Measurements from ENCODE around the gene FAF2.

Gene FAF2

GRCh38 chr5:176444742-176445141 lies 3.4 kb upstream of the FAF2 start:
- no peaks in the 10 kb centered on the region for H3K27me3 ChIP-seq (ENCODE audit: insufficient read depth, poor library complexity, severe bottlenecking)
- TF ChIP-seq CTCF (IDR thresholded peaks at IDR 0.05; ENCODE audit: poor library complexity, severe bottlenecking) = no peak
- no peak overlapping the region for H3K4me3 ChIP-seq (ENCODE audit: severe bottlenecking)
- no peak overlapping the region for H3K27ac ChIP-seq (ENCODE audit: poor library complexity, severe bottlenecking)
- H3K4me1 ChIP-seq (ENCODE audit: insufficient read depth, poor library complexity, severe bottlenecking) = peaks cover 13% of the 10 kb centered on the region
- DNase-seq (ENCODE audit: low spot score) (no peak), ATAC-seq (ENCODE audit: low read depth) (no peak)
- H3K36me3 ChIP-seq (ENCODE audit: low read depth) = peaks cover 3% of the 10 kb centered on the region
- no peaks in the 10 kb centered on the region for H3K9me3 ChIP-seq (ENCODE audit: severe bottlenecking)

GRCh38 chr5:176446028-176446665 lies 2.0 kb upstream of the FAF2 start:
- no peaks in the 10 kb centered on the region for H3K27me3 ChIP-seq (ENCODE audit: insufficient read depth, poor library complexity, severe bottlenecking)
- DNase-seq (ENCODE audit: low spot score) = no peak

DNA sequence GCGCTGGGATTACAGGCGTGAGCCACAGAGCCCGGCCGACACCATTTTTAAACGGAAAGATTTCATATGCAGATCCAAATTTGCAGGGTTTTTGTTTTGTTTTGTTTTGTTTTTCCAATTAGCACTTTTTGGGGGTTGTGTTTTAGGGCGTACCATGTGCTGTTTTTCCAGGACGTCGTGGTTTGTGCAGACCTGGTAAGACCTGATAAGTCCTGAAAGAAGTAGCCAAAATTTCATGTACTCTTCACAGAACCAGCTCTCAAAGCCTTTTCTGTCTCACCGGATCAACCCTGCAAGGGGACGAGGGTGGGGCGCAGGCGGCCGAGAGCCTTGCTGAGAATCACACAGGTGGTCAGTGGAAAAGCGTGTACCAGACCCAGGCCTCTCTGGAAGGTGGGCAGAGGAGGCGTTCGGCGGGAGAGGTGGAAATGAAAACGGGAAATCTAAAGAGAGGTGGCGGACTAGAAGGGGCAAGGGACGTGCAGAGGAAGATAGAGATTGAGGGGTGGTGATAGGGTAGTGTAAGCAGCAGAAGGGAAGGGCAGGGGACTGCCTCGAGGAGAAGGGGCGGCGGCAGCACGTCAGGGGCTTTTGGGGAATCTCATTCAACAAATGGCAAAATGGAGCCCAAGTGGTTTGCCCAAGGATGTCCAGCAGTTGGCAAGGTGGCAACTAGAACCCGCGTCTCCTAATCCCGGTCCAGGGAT lies 1.1 kb upstream of the FAF2 start:
- DNase-seq (ENCODE audit: low spot score) (no peak), ATAC-seq (ENCODE audit: low read depth) (peak; percentile 5)
- no peaks in the 10 kb centered on the region for H3K27me3 ChIP-seq (ENCODE audit: insufficient read depth, poor library complexity, severe bottlenecking)
- TF ChIP-seq CTCF (IDR thresholded peaks at IDR 0.05; ENCODE audit: poor library complexity, severe bottlenecking) = no peak
- peak overlapping the region; percentile 85 for H3K27ac ChIP-seq (ENCODE audit: poor library complexity, severe bottlenecking)
- peaks cover 19% of the 10 kb centered on the region for H3K36me3 ChIP-seq (ENCODE audit: low read depth)
- H3K9me3 ChIP-seq (ENCODE audit: severe bottlenecking) = no peaks in the 10 kb centered on the region
- H3K4me3 ChIP-seq (ENCODE audit: severe bottlenecking) = peak overlapping the region; percentile 65
- H3K4me1 ChIP-seq (ENCODE audit: insufficient read depth, poor library complexity, severe bottlenecking) = peaks cover 17% of the 10 kb centered on the region

More at GRCh38 chr5:176446028-176446665, 2.0 kb upstream of the FAF2 start:
- Histone ChIP-seq H3K27ac (ENCODE audit: poor library complexity, severe bottlenecking) (no peak overlapping the region), H3K4me3 (ENCODE audit: severe bottlenecking) (no peak overlapping the region), H3K4me1 (ENCODE audit: insufficient read depth, poor library complexity, severe bottlenecking) (peaks cover 17% of the 10 kb centered on the region), H3K9me3 (ENCODE audit: severe bottlenecking) (no peaks in the 10 kb centered on the region), H3K36me3 (ENCODE audit: low read depth) (peaks cover 14% of the 10 kb centered on the region)
- no peak for TF ChIP-seq CTCF (IDR thresholded peaks at IDR 0.05; ENCODE audit: poor library complexity, severe bottlenecking)
- no peak for ATAC-seq (ENCODE audit: low read depth)

GRCh38 chr5:176447591-176447977 lies 601 bp upstream of the FAF2 start:
- no peaks in the 10 kb centered on the region for H3K27me3 ChIP-seq (ENCODE audit: insufficient read depth, poor library complexity, severe bottlenecking)
- no peaks in the 10 kb centered on the region for H3K9me3 ChIP-seq (ENCODE audit: severe bottlenecking)
- peaks cover 17% of the 10 kb centered on the region for H3K4me1 ChIP-seq (ENCODE audit: insufficient read depth, poor library complexity, severe bottlenecking)
- peaks cover 25% of the 10 kb centered on the region for H3K36me3 ChIP-seq (ENCODE audit: low read depth)
- peak overlapping the region; percentile 85 for H3K27ac ChIP-seq (ENCODE audit: poor library complexity, severe bottlenecking)
- peak overlapping the region; percentile 65 for H3K4me3 ChIP-seq (ENCODE audit: severe bottlenecking)
- TF ChIP-seq CTCF (IDR thresholded peaks at IDR 0.05; ENCODE audit: poor library complexity, severe bottlenecking) = no peak
- ATAC-seq (ENCODE audit: low read depth) (peak; percentile 30), DNase-seq (ENCODE audit: low spot score) (peak; percentile 75)

DNA sequence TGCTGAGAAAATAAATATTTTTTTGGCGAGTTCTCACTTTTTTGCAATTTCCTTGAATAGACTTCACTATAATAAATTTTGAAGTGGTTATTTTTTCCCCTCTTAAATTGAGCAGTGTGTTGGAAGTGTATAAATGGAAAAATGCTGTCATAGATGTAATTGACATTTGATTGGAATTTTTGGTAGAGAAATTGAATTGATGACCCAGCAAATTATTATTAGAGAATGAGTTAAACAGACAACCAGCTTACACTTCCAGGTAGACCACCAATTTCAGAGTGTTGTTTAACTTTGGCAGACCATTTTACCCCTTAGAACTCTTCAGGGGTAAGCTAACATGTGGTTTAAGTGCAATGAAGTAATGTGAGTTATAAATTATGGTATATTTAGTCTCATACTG lies 1.9 kb downstream of the FAF2 start:
- Histone ChIP-seq H3K27ac (ENCODE audit: poor library complexity, severe bottlenecking) (no peak overlapping the region), H3K36me3 (ENCODE audit: low read depth) (peaks cover 50% of the 10 kb centered on the region), H3K4me3 (ENCODE audit: severe bottlenecking) (no peak overlapping the region), H3K9me3 (ENCODE audit: severe bottlenecking) (no peaks in the 10 kb centered on the region), H3K27me3 (ENCODE audit: insufficient read depth, poor library complexity, severe bottlenecking) (no peaks in the 10 kb centered on the region), H3K4me1 (ENCODE audit: insufficient read depth, poor library complexity, severe bottlenecking) (peaks cover 17% of the 10 kb centered on the region)
- ATAC-seq (ENCODE audit: low read depth) (no peak), DNase-seq (ENCODE audit: low spot score) (no peak)
- no peak for TF ChIP-seq CTCF (IDR thresholded peaks at IDR 0.05; ENCODE audit: poor library complexity, severe bottlenecking)

Measured in RWPE2 (cell line).